HepG2 (cell line): ENCODE results near the gene CYP2W1. TPM values are rescaled to one million over a fixed set of nuclear protein-coding genes. Genes with fewer than 3 reads are reported as not detected.

Source experiments
- EP300 ChIP-seq, 3 experiments: sonication (generic) in 1 of 3; formaldehyde crosslinking in 1 of 3; IDR thresholded peaks; 2 replicates each; pipeline versions ENCODE4 v1.5.1 to v1.6.1; 2011 to 2020; ENCODE audit warnings: low read depth in 2 of 3, low read length in 2 of 3, borderline replicate concordance in 1 of 3, improper control_type of control experiment in 1 of 3, mild to moderate bottlenecking in 1 of 3, missing genetic modification reagents in 1 of 3, moderate library complexity in 1 of 3
- GLMP ChIP-seq: sonication (generic); formaldehyde crosslinking; IDR thresholded peaks from 2 replicates; pipeline ENCODE4 v1.9.0; 2021; ENCODE audit warnings: missing genetic modification reagents, mild to moderate bottlenecking, borderline replicate concordance
- HNF4A ChIP-seq: sonication (generic); formaldehyde crosslinking; IDR thresholded peaks from 2 replicates; pipeline ENCODE4 v1.4.0; 2020; ENCODE audit warnings: missing genetic modification reagents
- HNRNPUL1 ChIP-seq: fragments of 200-400 bp; formaldehyde crosslinking; IDR thresholded peaks from 2 replicates; pipeline ENCODE4 v1.6.1; 2017; ENCODE audit warnings: low read depth, mild to moderate bottlenecking, low read length, moderate library complexity
- JUND ChIP-seq: sonication (generic); formaldehyde crosslinking; IDR thresholded peaks from 2 replicates; pipeline ENCODE4 v1.8.0; 2022; ENCODE audit warnings: mild to moderate bottlenecking, missing genetic modification reagents
- NFE2 ChIP-seq: sonication (generic); formaldehyde crosslinking; IDR thresholded peaks from 2 replicates; pipeline ENCODE4 v1.4.0; 2020; ENCODE audit warnings: missing genetic modification reagents
- RFX1 ChIP-seq: fragments of 450-650 bp; IDR thresholded peaks from 2 replicates; pipeline ENCODE4 v1.6.1; 2017
- TBX2 ChIP-seq: sonication (generic); formaldehyde crosslinking; IDR thresholded peaks from 2 replicates; pipeline ENCODE4 v1.5.0; 2020; ENCODE audit warnings: missing genetic modification reagents, mild to moderate bottlenecking, borderline replicate concordance
- TCF7 ChIP-seq: sonication (generic); IDR thresholded peaks from 2 replicates; pipeline ENCODE4 v1.6.1; 2016; ENCODE audit warnings: antibody characterized with exemption, low read depth
- ZBTB42 ChIP-seq: sonication (generic); formaldehyde crosslinking; IDR thresholded peaks from 2 replicates; pipeline ENCODE4 v1.5.0; 2020; ENCODE audit warnings: mild to moderate bottlenecking, missing genetic modification reagents
- ZFP82 ChIP-seq: sonication (generic); formaldehyde crosslinking; IDR thresholded peaks from 2 replicates; pipeline ENCODE4 v1.5.1; 2020; ENCODE audit warnings: mild to moderate bottlenecking, missing genetic modification reagents, borderline replicate concordance
- ZNF12 ChIP-seq: sonication (generic); formaldehyde crosslinking; IDR thresholded peaks from 2 replicates; pipeline ENCODE4 v1.5.0; 2020; ENCODE audit warnings: missing genetic modification reagents
- ZNF280B ChIP-seq: sonication (generic); formaldehyde crosslinking; IDR thresholded peaks from 2 replicates; pipeline ENCODE4 v1.5.0; 2020; ENCODE audit warnings: missing genetic modification reagents, mild to moderate bottlenecking, borderline replicate concordance
- ZNF441 ChIP-seq: sonication (generic); formaldehyde crosslinking; IDR thresholded peaks from 2 replicates; pipeline ENCODE4 v1.7.0; 2021; ENCODE audit warnings: missing genetic modification reagents, borderline replicate concordance
- ZNF546 ChIP-seq: sonication (generic); formaldehyde crosslinking; conservative IDR thresholded peaks from 2 replicates; pipeline ENCODE4 v1.8.1; 2023; ENCODE audit warnings: mild to moderate bottlenecking, missing genetic modification reagents
- polyA plus RNA-seq, 8 experiments: library from polyadenylated mRNA; depleted of rRNA in 3 of 8; stranded (reverse) in 7 of 8; unstranded in 1 of 8; fragments of >200 nt; fragmentation: Illumina TruSeq in 4 of 8; extraction: Trizol in 4 of 8; gene quantifications; 2 replicates each; pipeline versions ENCODE4 v1.2.1 to v1.2.3, GENCODE V29; 2011 to 2016; ENCODE audit warnings: low read depth in 4 of 8, missing spikeins in 1 of 8, mixed read lengths in 1 of 8; ENCODE audit not compliant: insufficient read depth in 1 of 8
- total RNA-seq, 5 experiments: library from RNA; depleted of rRNA; stranded (reverse); fragments of >200 nt; fragmentation: Illumina TruSeq; extraction: Trizol; gene quantifications; 2 replicates each; pipeline ENCODE4 v1.2.3, GENCODE V29; 2016; ENCODE audit warnings: low read depth in 1 of 5
- TF ChIP-seq, protein P1 (sequence below): sonication (generic); formaldehyde crosslinking; IDR thresholded peaks from 2 replicates; pipeline ENCODE4 v1.5.0; 2020; ENCODE audit warnings: missing genetic modification reagents
- TF ChIP-seq, protein P2 (sequence below): sonication (generic); formaldehyde crosslinking; IDR thresholded peaks from 2 replicates; pipeline ENCODE4 v1.4.0; 2020; ENCODE audit warnings: missing genetic modification reagents
- TF ChIP-seq, protein P3 (sequence below): sonication (generic); formaldehyde crosslinking; IDR thresholded peaks from 2 replicates; pipeline ENCODE4 v1.4.0; 2020; ENCODE audit warnings: missing genetic modification reagents, borderline replicate concordance
- TF ChIP-seq, protein P4 (sequence below): sonication (generic); formaldehyde crosslinking; IDR thresholded peaks from 2 replicates; pipeline ENCODE4 v1.4.0; 2020; ENCODE audit warnings: mild to moderate bottlenecking, missing genetic modification reagents
- TF ChIP-seq, protein P5 (sequence below): sonication (generic); formaldehyde crosslinking; IDR thresholded peaks from 2 replicates; pipeline ENCODE4 v1.4.0; 2020; ENCODE audit warnings: missing genetic modification reagents

Gene CYP2W1
- total and polyA plus RNA-seq, 2 of the 13 experiments (the other 11 are each of a cell fraction or from before 2014, with no cell fraction given) = 19.5 to 31.7 TPM

DNA sequence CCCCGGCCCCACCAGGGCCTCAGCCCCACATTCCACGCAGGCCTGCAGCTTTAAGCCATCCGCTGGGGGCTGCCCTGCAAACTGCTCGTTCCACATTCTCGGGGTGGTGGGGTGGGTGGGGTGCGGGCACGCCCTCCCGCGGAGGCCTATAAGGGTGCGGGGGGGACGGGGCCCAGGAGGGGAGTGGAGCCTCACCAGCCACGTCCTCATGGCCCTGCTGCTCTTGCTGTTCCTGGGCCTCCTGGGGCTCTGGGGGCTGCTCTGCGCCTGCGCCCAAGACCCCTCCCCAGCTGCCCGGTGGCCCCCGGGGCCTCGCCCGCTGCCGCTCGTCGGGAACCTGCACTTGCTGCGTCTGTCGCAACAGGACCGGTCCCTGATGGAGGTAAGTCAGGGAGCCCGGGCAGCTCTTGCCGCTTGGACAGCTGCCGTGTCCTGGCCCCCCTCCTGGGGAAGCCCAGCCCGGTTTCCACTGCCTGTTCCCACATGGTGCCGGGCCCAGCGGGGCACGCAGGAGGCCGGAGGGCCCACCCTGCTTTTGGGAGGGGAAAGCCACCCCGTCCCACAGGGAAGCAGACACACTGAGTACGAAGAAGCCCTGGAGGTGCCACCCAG, at the start of gene CYP2W1 (continued):
- TF ChIP-seq, protein P1, sequence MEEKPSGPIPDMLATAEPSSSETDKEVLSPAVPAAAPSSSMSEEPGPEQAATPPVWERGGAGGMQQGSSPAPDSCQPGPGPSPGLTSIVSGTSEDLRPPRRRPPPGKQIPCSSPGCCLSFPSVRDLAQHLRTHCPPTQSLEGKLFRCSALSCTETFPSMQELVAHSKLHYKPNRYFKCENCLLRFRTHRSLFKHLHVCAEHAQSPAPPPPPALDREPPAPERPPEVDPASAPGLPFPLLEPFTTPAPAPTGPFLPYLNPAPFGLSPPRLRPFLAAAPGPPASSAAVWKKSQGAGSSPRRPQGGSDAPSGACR (CRISPR knock-in tag) = peak; percentile 56
- TF ChIP-seq ZFP82 (no peak; the same call in 1 of the 2 replicates), ZNF12 (CRISPR knock-in tag) (no peak), RFX1 (no peak), TCF7 (no peak), HNF4A (CRISPR knock-in tag) (no peak), ZNF546 (CRISPR knock-in tag) (peak; percentile 51; the same call in 1 of the 2 replicates), JUND (CRISPR knock-in tag) (no peak), ZBTB42 (no peak), EP300 (IDR thresholded peaks at IDR 0.05; ENCODE audit: low read depth in 2 of 2, low read length in 2 of 2) (no peak), EP300 (CRISPR knock-in tag; IDR thresholded peaks at IDR 0.05; ENCODE audit: borderline replicate concordance) (no peak), TBX2 (CRISPR knock-in tag) (peak; percentile 26; the same call in 1 of the 2 replicates), HNRNPUL1 (no peak), NFE2 (CRISPR knock-in tag) (no peak), ZNF441 (CRISPR knock-in tag) (no peak), ZNF280B (CRISPR knock-in tag) (no peak), GLMP (CRISPR knock-in tag) (no peak)
- TF ChIP-seq, protein P2, sequence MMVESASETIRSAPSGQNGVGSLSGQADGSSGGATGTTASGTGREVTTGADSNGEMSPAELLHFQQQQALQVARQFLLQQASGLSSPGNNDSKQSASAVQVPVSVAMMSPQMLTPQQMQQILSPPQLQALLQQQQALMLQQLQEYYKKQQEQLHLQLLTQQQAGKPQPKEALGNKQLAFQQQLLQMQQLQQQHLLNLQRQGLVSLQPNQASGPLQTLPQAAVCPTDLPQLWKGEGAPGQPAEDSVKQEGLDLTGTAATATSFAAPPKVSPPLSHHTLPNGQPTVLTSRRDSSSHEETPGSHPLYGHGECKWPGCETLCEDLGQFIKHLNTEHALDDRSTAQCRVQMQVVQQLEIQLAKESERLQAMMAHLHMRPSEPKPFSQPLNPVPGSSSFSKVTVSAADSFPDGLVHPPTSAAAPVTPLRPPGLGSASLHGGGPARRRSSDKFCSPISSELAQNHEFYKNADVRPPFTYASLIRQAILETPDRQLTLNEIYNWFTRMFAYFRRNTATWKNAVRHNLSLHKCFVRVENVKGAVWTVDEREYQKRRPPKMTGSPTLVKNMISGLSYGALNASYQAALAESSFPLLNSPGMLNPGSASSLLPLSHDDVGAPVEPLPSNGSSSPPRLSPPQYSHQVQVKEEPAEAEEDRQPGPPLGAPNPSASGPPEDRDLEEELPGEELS (CRISPR knock-in tag) = no peak
- TF ChIP-seq, protein P3, sequence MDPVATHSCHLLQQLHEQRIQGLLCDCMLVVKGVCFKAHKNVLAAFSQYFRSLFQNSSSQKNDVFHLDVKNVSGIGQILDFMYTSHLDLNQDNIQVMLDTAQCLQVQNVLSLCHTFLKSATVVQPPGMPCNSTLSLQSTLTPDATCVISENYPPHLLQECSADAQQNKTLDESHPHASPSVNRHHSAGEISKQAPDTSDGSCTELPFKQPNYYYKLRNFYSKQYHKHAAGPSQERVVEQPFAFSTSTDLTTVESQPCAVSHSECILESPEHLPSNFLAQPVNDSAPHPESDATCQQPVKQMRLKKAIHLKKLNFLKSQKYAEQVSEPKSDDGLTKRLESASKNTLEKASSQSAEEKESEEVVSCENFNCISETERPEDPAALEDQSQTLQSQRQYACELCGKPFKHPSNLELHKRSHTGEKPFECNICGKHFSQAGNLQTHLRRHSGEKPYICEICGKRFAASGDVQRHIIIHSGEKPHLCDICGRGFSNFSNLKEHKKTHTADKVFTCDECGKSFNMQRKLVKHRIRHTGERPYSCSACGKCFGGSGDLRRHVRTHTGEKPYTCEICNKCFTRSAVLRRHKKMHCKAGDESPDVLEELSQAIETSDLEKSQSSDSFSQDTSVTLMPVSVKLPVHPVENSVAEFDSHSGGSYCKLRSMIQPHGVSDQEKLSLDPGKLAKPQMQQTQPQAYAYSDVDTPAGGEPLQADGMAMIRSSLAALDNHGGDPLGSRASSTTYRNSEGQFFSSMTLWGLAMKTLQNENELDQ (CRISPR knock-in tag) = no peak
- TF ChIP-seq, protein P4, sequence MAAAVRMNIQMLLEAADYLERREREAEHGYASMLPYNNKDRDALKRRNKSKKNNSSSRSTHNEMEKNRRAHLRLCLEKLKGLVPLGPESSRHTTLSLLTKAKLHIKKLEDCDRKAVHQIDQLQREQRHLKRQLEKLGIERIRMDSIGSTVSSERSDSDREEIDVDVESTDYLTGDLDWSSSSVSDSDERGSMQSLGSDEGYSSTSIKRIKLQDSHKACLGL (CRISPR knock-in tag) = no peak; the same call in 1 of the 2 replicates
- TF ChIP-seq, protein P5, sequence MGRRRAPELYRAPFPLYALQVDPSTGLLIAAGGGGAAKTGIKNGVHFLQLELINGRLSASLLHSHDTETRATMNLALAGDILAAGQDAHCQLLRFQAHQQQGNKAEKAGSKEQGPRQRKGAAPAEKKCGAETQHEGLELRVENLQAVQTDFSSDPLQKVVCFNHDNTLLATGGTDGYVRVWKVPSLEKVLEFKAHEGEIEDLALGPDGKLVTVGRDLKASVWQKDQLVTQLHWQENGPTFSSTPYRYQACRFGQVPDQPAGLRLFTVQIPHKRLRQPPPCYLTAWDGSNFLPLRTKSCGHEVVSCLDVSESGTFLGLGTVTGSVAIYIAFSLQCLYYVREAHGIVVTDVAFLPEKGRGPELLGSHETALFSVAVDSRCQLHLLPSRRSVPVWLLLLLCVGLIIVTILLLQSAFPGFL (CRISPR knock-in tag) = no peak
